Right ventricle myocardium superior (tissue), 1 donor: ENCODE measurements around the gene CASK. TPM values are rescaled to one million over a fixed set of nuclear protein-coding genes. Genes with fewer than 3 reads are reported as not detected.

Source experiments
- ATAC-seq: fragments of 200-7000 bp; cut with Tn5 transposase; one replicate; pipeline ENCODE4 v1.9.1; 2020; ENCODE audit warnings: mild to moderate bottlenecking; ENCODE audit not compliant: poor library complexity
- DNase-seq: peaks from one replicate; pipeline ENCODE4 v3.0.0-alpha.2; 2020
- intact Hi-C: fragments of 100-400 bp; cut with DNase I; formaldehyde crosslinking; loops from one replicate; pipeline ENCODE4 v1.11.2; 2022
- total RNA-seq: library from RNA; stranded (reverse); fragmentation: NEBNext Ultra II Directional; extraction: Animal tissue kit (Norgen Biotek cat#: 25700); gene quantifications from one replicate; pipeline ENCODE4 v1.2.1, GENCODE V29; 2021
- donor health status: DM: no; HTN: yes; CAD: no; lungs with severe emphysema.

Gene CASK
- total RNA-seq, 1 donor from 2014 or later, result 12.4 TPM

DNA sequence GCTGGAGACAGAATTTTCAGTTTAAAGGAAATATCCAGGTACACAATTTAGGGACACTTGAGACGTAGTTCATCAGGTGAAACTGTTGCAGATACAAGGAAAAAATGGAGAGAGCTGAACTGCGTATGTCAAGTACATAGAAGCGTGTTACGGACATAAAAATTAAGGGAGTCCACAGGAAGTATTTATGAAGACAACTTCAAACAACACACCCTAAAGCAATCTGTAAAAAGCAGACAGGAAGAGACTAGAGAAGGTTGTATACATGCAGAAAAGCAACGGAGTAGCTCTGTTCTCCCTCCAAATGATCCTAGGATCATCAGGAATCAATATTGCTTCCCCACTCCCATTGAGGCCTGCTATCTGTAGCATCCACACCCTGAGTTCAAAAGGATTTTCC is 5.8 kb downstream of the CASK start:
- DNase-seq (no peak), ATAC-seq (no peak)
- intact Hi-C loops, result no loop called here

DNA sequence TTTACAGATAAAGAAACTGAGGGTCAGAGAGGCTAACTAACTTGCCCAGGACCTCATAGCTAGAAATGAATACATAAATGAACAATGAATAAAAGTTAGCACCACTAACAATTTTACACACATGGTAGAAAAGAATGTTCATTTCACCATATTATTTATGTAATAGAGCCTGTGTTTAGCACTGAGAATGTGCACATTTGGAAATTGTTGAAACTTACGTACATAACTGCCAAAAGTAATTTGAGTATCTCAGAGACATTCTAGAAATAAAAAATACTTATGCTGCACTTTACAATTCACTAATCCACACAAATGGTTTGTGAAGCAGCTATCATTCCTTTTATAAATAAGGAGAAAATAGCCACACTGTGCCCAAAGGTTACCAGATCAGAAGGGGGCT is 9.9 kb downstream of the CASK start:
- DNase-seq (no peak), ATAC-seq (no peak)
- intact Hi-C loops, result no loop called here

DNA sequence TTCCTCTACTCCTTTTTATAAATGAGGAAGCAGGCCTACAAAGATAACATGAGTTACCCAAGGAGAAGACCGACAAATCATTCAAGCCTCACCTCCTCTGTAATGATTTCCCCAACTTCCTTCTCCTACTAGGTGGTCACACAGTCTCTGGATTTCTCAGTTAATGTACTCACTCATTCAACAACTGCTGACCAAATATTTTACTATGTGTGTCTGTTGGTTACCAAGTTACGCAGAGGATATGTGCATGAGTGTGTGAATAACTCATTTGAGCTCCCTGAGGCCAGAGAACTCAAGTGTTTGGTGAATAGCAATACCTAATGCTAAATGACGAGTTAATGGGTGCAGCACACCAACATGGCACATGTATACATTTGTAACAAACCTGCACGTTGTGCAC is 10.4 kb downstream of the CASK start:
- no peak for DNase-seq
- ATAC-seq, result no peak
- intact Hi-C loops, result no loop called here

DNA sequence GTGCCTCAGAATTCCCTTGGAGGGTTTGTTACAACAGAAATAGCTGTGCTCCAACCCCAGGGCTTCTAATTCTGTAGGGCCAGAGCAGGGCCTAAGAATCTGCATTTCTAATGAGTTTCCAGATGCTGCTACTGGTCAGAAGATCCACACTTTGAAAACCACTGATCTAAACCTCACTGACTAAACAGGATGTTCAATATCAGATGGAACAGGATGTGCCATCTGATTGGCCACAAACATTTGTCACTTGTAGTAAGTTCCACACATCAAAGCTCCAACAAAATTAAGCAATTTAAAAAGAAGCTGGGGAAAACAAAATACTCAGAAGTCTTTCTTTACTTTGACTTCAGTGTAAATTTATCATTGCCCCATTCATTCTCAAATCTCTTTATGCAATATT is 14.3 kb downstream of the CASK start:
- ATAC-seq (no peak), DNase-seq (no peak)
- intact Hi-C loops, result no loop called here

DNA sequence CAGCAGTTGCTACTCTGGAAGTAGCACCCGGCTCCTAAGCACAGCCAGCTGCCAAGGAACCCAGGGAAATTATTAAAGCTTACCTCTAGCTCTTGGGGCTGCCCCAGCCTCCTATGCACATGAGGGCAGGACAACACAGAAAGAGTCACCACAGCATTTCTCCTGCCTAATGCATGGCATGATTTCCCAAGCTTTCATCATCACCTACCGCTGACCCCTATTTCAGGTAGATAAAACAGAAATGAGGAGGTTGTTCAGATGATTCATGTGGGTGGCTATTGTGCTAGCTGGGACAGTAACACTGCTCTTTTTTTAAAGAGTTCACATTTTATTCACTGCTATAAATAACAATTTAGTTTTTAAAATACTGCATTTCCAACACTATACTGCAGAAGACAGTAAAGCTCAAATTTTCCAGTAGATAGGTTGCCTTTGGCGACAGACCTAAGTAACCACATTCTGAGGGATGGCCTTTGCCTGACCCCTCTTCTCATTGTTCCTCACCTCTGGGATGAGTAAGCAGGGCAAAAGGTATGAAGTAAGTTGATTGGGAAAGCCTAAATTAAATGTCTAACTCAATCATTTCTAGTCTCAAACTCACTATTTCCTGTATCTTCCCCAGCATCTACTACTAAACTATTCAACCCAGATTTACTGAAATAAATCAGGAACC is 16.7 kb downstream of the CASK start:
- ATAC-seq, result no peak
- intact Hi-C loops, result no loop called here
- DNase-seq, result no peak

DNA sequence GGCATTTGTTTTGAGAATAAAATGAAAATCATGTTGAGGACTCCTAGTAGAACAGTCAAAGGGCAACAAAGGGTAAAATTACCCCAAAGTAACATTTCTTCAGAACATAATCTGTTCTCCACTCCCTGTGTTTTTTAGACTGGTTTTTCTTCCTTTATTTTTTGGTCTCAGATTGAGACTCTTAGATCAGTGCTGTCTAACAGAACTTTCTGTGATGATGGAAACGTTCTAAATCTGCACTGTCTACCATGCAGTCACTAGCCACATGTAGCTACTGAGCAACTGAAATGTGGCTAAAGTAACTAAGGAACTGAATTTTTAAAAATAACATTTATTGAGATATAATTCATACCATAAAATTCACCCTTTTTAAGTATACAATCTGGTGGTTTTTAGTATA is 19.8 kb downstream of the CASK start:
- DNase-seq, result no peak
- intact Hi-C loops, result no loop called here
- ATAC-seq, result no peak

DNA sequence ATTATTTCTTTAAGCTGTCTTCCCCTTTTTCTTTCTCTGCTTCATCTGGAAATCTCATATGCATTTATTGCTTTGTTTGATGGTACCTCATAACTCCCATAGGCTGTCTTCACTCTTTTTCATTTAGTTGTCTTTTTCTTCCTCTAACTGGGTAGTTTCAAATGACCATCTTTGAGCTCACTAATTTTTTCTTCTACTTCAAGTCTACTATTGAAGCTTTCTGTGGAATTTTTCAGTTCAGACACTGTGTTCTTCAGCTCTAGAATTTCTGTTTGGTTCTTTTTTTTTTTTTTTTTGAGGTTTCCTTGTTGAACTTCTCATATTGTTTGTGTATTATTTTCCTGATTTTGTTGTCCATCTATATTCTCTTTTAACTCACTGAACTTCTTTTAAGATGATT is 23.0 kb downstream of the CASK start:
- ATAC-seq (no peak), DNase-seq (no peak)
- intact Hi-C loops, result no loop called here

DNA sequence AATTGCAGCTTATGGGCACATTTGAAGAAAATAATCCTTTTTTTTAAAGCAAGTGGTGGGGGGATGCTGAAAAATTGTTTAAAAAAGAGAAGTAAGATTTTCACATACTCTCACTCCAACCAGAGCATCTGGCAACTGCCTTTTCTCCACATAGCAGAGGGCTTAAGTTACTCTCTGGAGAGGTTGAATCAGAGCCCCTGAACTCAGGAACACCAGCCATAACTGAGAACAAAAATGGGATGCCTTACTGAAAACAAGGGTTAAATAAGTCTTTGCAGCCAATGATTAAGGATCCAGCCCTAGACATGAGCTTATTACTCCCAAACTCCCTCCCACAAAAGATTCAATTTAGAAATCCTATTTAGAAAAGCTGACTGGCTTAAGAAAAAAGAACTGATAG is 27.5 kb downstream of the CASK start:
- DNase-seq, result no peak
- intact Hi-C loops, result no loop called here
- ATAC-seq, result no peak

DNA sequence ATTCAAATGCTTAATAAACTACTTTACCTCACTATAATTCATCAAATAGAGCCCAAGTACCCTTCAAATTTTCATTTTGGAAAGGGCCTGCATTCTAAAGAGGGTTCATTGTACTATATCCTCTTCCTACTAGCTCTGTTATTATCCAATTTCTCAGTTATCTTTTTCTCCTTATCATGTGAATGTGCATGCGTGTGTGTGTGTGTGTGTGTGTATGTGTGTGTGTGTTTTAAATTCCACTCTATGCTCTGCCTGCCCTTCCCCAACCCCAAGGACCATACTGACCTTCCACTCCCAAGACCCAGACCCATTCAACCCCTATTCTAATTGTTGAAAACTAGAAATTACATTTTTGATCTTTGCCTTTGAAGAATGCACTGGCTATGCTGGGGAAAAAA is 33.3 kb downstream of the CASK start:
- intact Hi-C loops, result no loop called here
- ATAC-seq (no peak), DNase-seq (no peak)

DNA sequence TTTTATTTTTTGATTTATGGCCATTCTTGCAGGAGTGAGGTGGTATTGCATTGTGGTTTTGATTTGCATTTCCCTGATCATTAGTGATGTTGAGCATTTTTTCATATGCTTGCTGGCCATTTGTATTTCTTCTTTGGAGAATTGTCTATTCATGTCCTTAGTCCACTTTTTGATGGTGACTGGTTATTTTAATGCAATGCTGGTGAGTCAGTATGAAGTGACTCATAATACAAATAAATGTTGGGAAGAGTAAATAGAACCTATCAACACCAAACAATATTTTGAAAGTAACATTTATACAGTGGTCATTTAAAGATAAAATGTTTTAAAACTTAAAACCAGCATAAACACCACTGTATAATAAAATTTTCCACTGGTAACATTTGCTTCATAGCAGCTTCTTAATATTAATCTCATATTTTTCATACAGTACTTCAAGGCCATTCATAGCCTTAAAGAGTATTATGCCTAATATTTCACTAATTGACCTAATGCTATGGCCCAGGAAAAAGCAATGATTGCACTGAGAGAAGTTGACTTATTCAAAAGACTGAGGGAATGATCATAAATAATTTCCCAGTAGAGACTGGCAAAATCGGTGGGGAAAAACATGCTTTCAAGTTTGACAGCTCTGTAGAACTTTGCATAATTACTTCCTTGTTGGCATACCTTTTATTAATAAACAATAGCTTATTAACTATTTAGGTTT is 33.9 kb downstream of the CASK start:
- intact Hi-C loops, result no loop called here
- DNase-seq (no peak), ATAC-seq (no peak)

DNA sequence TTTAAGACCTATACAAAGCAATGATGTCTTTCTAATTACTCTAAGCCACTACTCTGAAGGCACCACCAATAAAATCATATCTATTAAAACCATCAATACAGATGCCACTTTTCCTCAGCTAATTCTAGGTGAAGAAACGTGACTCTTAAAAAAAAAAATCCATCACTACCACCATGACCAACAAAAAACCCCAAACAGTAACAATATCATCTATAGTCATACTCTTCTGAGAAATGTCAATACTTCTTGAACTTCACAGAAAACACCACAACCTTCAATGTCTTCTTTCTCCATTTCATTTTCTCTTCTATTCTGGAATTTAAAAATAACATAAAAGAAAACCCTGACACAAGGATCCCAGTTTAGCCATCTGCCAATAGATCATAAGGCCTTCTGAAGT is 35.7 kb downstream of the CASK start:
- intact Hi-C loops, result no loop called here
- ATAC-seq, result no peak
- DNase-seq, result no peak

DNA sequence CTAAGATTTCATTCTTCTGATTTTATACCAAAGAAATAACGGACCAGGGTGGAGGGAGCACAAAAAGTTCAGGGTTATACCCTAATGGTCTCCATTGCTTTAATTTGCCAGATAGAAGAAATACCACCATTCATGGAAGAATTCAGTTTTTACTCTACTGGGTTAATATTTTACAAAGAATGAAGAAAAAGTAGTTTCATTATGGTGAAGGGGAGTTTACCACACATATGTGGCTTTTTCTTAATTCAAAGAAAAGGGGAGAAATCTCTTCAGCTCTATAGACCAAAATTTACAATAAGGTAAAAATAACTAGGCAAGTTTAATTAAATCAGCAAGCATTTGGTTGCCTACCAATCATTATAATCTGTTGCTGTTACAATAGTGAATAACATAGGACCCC is 37.6 kb downstream of the CASK start:
- intact Hi-C loops, result no loop called here
- ATAC-seq, result no peak

DNA sequence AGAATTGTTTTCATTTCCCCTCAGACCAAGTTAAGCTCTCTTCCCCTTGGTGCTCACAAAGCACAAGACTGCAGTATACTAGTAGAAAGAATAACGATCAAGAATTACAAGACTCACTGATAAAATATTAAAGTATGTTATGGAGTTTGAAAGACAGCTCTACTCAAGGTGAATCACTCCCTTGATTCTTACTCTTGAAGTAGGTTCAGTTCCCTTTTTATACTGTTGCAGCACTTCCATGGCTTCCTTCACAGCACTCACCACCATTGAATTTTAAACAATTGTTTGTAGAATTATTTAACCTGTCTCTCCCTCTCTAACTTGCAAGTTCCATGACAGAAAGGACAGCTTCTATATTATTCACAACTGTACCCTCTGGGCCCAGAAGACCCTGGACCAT is 42.2 kb downstream of the CASK start:
- intact Hi-C loops, result no loop called here
- no peak for DNase-seq
- no peak for ATAC-seq

More for the DNA sequence above, 37.6 kb downstream of the CASK start:
- no peak for DNase-seq

DNA sequence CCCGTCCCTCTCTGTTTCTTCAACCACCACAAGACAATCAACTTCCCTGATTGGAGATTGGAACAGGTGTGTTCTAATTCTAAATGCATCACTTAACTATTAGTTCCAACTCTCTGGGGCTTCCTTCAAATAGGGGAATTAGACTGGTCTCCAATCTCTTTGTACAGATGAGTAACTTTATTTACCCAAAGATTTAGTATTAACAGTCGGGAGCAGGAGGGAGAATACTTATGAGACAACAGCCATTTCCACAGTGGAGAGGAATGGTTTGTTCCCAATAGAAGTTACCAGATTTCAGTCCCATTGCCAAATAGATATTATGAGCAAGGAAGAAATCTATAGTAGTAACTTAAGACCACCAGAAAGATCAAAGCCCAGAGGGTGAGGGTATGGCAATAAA is 46.2 kb downstream of the CASK start:
- ATAC-seq (no peak), DNase-seq (no peak)
- intact Hi-C loops, result no loop called here

DNA sequence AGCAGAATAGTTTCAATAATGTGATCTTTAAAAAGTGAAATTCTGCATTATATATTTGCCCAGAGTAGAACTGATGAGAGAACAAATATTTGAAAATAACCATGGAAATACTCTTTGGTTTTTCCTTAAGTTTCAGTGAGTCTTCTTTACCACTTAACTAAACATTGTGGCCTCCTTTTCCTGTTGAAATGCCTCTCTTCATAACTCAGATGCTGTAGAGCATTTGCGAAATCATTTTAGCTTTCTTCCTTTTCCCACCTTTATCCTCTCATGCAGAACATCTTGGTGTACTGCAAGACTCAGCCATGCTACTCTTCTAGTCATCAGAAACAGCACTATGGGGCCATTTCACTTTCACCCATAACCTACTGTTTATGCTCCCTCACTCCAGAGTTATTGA is 48.2 kb downstream of the CASK start:
- DNase-seq (no peak), ATAC-seq (no peak)
- intact Hi-C loops, result no loop called here

DNA sequence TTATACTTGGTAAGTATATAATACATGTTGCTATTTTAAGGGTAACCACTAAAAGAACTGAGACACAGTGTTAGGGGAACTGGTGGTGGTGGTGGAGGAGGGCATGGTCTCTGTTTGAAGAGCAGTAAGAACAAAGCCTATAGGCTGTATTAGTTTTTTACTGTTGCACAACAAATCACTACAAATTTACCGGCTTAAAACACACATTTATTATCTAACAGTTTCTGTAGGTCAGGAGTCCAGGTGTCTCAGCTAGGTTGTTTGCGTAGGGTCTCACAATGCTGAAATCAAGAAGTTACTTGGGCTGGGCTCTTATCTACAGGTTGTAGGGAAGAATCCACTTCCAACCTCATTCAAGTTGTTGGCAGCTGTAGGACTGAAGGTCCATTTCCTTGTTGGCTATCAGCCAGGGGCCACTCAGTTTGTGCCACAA is 52.6 kb downstream of the CASK start:
- no peak for DNase-seq
- ATAC-seq, result no peak
- intact Hi-C loops, result no loop called here

DNA sequence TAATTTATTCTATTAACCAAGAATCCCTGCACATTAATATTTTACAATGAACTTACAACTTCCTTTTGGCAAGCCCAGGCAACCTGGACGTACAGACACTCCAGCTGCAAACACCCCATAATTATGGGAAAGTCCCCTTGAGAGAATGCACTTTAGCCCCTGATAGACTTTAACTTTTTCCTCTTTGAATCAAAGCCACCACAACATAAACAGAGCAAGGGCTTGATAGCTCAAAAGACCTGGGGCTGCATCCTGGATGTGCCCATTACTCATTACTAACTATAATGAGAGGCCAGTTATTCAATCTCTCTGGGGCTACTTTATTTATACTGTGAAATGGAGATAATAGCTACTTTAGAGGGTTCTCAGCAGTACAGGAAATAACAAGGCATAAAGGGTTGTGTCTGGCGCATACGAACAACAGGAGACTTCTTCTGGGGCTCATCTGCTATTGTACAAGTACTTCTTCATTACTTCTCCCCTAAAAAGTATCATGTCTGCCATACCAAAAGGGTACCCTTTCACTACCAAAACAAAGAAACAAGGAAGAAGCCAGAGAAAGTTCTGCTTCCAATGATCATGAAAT is 54.9 kb downstream of the CASK start:
- intact Hi-C loops, result no loop called here
- DNase-seq (no peak), ATAC-seq (no peak)

DNA sequence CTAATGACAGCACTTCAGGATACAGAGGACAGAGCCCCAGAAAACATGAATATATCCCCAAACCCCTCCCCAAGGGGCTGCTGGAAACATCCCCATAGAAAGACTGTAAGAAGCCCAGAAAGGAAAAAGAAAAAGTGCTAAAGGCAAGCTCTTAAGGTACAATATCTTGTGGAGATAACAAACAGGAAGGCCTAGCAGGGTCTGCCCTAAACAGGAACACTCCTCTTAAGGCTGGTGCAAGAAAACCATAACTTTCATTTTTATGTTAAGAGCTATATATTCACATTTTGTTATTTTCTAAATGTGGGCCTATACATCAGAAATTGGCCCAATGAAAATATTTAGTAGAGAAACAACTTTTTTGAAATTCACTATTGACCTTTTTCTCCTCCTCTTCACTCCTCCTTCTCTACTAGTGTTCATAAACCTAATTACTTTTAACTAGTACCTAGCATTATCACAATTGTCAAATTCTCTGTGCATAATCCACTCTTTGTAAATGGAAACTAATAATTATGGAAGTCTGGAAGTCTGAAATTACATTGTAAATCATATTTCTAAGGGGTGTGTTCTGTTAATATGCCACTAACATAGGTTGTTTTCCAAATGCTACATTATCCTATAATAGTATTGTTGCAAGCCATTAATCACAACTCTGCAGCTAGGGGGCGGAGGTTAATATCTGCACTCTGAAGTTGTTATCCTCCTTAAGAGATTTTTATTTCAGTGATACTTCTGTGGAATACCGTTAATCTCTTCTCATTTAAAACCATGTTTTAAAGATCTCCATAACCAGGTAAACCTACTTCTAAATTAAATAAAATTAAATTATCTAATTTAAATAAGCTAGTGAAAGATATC is 59.8 kb downstream of the CASK start:
- DNase-seq (no peak), ATAC-seq (no peak)
- intact Hi-C loops, result no loop called here

DNA sequence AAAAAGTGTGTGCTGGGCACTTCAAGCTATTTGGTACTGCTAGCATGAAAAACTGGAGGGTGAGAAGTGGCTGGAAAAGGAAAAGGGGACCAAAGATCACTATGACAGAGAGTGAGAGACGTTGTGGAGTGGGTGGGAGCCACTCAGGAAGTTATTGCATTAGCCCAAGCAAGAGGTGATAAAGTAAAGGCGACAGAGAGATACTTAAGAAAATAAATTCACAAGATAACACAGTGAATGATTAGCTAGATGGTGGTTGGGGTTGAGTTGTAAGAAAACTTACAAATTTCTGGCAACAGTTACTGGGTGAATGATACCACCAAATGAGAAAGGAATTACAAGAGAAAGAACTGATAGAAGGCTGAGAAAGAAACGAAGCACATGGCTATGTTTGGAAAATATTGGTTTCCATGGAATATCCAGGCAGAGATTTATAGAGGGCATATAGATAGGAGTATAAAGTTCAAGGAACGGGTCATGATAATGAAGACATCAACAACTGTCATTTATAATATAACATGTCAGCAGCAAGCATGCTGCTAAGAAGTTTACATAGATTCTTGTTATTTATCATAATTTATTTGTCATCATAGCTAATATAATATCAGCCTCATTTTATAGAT is 60.7 kb downstream of the CASK start:
- DNase-seq, result no peak
- no peak for ATAC-seq

More for the DNA sequence above, 60.7 kb downstream of the CASK start:
- intact Hi-C loops, result no loop called here
